Keratinocyte (primary cell): Measurements from ENCODE around the gene SLC8A3. TPM values are rescaled to one million over a fixed set of nuclear protein-coding genes. Genes with fewer than 3 reads are reported as not detected.

Source experiments
- DNase-seq: peaks from one replicate; pipeline ENCODE4 v3.0.0-alpha.2; 2011; ENCODE audit warnings: low read depth, missing footprints, low spot score
- FAIRE-seq: peaks from 2 replicates; lab custom pipeline; 2011; peaks lifted over from hg19 to GRCh38; lab: Jason Lieb, UNC
- H2AFZ ChIP-seq: 2 replicates; pipeline ENCODE4 v1.6.0; 2012; ENCODE audit warnings: low read length, control low read depth, inconsistent platforms; ENCODE audit not compliant: control insufficient read depth
- H3K27ac ChIP-seq: 2 replicates; pipeline ENCODE4 v1.5.1; 2011; ENCODE audit warnings: low read length; ENCODE audit not compliant: control insufficient read depth, insufficient read depth
- H3K27me3 ChIP-seq: 3 replicates; pipeline ENCODE4 v1.6.0; 2011; ENCODE audit warnings: low read length; ENCODE audit not compliant: control insufficient read depth, insufficient read depth; ENCODE audit errors: extremely low read depth
- H3K36me3 ChIP-seq, 2 experiments: 2 replicates in 1 of 2; 3 replicates in 1 of 2; pipeline ENCODE4 v1.5.1; 2011; ENCODE audit warnings: low read length in 2 of 2, mild to moderate bottlenecking in 1 of 2; ENCODE audit not compliant: control insufficient read depth in 2 of 2, insufficient read depth in 2 of 2; ENCODE audit errors: extremely low read depth in 1 of 2
- H3K4me1 ChIP-seq: 3 replicates; pipeline ENCODE4 v1.5.1; 2011; ENCODE audit warnings: low read length; ENCODE audit not compliant: control insufficient read depth, insufficient read depth; ENCODE audit errors: extremely low read depth
- H3K4me2 ChIP-seq: 3 replicates; pipeline ENCODE4 v1.6.0; 2011; ENCODE audit warnings: low read depth, low read length; ENCODE audit not compliant: control insufficient read depth, insufficient read depth; ENCODE audit errors: extremely low read depth
- H3K4me3 ChIP-seq, 3 experiments: fragments of 200-600 bp in 1 of 3; sonication (generic) in 1 of 3; 2 replicates in 2 of 3; 3 replicates in 1 of 3; pipeline ENCODE4 v1.5.1; 2011 to 2016; ENCODE audit warnings: low read length in 3 of 3, mild to moderate bottlenecking in 3 of 3, control low read depth in 2 of 3, inconsistent platforms in 1 of 3, low read depth in 1 of 3, mixed read lengths in 1 of 3, mixed run types in 1 of 3, moderate library complexity in 1 of 3; ENCODE audit not compliant: control insufficient read depth in 2 of 3, insufficient read depth in 2 of 3; ENCODE audit errors: extremely low read depth in 1 of 3
- H3K79me2 ChIP-seq: 2 replicates; pipeline ENCODE4 v1.6.0; 2012; ENCODE audit warnings: low read length; ENCODE audit not compliant: control insufficient read depth, insufficient read depth
- H3K9ac ChIP-seq: 3 replicates; pipeline ENCODE4 v1.6.0; 2011; ENCODE audit warnings: low read length; ENCODE audit not compliant: control insufficient read depth, insufficient read depth; ENCODE audit errors: extremely low read depth
- H3K9me1 ChIP-seq: 3 replicates; pipeline ENCODE4 v1.6.0; 2011; ENCODE audit warnings: low read length; ENCODE audit not compliant: control insufficient read depth, insufficient read depth; ENCODE audit errors: extremely low read depth
- H3K9me3 ChIP-seq: 2 replicates; pipeline ENCODE4 v1.5.1; 2012; ENCODE audit warnings: low read depth, low read length; ENCODE audit not compliant: control insufficient read depth
- H4K20me1 ChIP-seq: 3 replicates; pipeline ENCODE4 v1.6.0; 2011; ENCODE audit warnings: low read length; ENCODE audit not compliant: control insufficient read depth, insufficient read depth; ENCODE audit errors: extremely low read depth
- CTCF ChIP-seq, 3 experiments: IDR thresholded peaks in 1 of 3; conservative IDR thresholded peaks in 1 of 3; optimal IDR thresholded peaks in 1 of 3; 2 replicates in 2 of 3; 3 replicates in 1 of 3; pipeline versions ENCODE3 to v1.5.1; 2011; ENCODE audit warnings: low read length in 3 of 3, mild to moderate bottlenecking in 3 of 3, moderate library complexity in 2 of 3, control low read depth in 1 of 3, inconsistent platforms in 1 of 3; ENCODE audit not compliant: insufficient read depth in 2 of 3; ENCODE audit errors: extremely low read depth in 1 of 3
- EZH2 ChIP-seq: IDR thresholded peaks from one replicate; pipeline ENCODE4 v1.6.1; 2012; ENCODE audit warnings: inconsistent platforms, mild to moderate bottlenecking, low read length, moderate library complexity
- dilution Hi-C: fragments of 300-500 bp; cut with MboI; formaldehyde crosslinking; loops from one replicate; pipeline ENCODE4 v1.7.0; 2020; ENCODE audit warnings: low sequenced_read_pairs; ENCODE audit not compliant: extremely low pct_ligation_motif_present
- polyA plus RNA-seq, 5 experiments: library from polyadenylated mRNA; depleted of rRNA in 3 of 5; stranded (reverse) in 3 of 5; stranded (forward) in 1 of 5; unstranded in 1 of 5; fragments of >200 nt; gene quantifications; 1 replicate in 1 of 5; 2 replicates in 3 of 5; 3 replicates in 1 of 5; pipeline versions ENCODE4 v1.2.1 to v1.2.3, GENCODE V29; 2011 to 2012; ENCODE audit warnings: missing spikeins in 2 of 5, low read depth in 1 of 5, low replicate concordance in 1 of 5

The SLC8A3 gene
- polyA plus RNA-seq, 1 donor (not counting 4 experiments of a cell fraction or from before 2014, with no cell fraction given): not detected

GRCh38 chr14:70201994-70202393 is 13.2 kb upstream of the SLC8A3 start:
- Histone ChIP-seq H3K79me2 (no peaks in the 10 kb centered on the region), H3K27ac (no peak overlapping the region), H3K9me1 (no peaks in the 10 kb centered on the region), H3K4me1 (no peaks in the 10 kb centered on the region), H3K4me3 (no peak overlapping the region), H4K20me1 (no peaks in the 10 kb centered on the region), H3K36me3 (no peaks in the 10 kb centered on the region), H3K9me3 (no peaks in the 10 kb centered on the region), H2AFZ (no peak overlapping the region), H3K27me3 (peaks cover 15% of the 10 kb centered on the region), H3K9ac (no peak overlapping the region), H3K4me2 (no peak overlapping the region)
- dilution Hi-C loops: no loop called here
- TF ChIP-seq CTCF (optimal IDR thresholded peaks at IDR 0.05 in 1 of 3, IDR thresholded peaks at IDR 0.05 in 1 of 3, conservative IDR thresholded peaks at IDR 0.05 in 1 of 3; ENCODE audit: extremely low read depth in 1 of 3, insufficient read depth in 2 of 3, low read length in 3 of 3) (no peak), EZH2 (no peak)
- FAIRE-seq (no peak), DNase-seq (no peak)

- no peak for FAIRE-seq
- TF ChIP-seq EZH2 (no peak), CTCF (optimal IDR thresholded peaks at IDR 0.05 in 1 of 3, IDR thresholded peaks at IDR 0.05 in 1 of 3, conservative IDR thresholded peaks at IDR 0.05 in 1 of 3; ENCODE audit: extremely low read depth in 1 of 3, insufficient read depth in 2 of 3, low read length in 3 of 3) (no peak)
These were observed 4.6 kb upstream of the SLC8A3 start for GRCh38 chr14:70193396-70193795.

More at GRCh38 chr14:70193396-70193795, 4.6 kb upstream of the SLC8A3 start:
- Histone ChIP-seq H4K20me1 (no peaks in the 10 kb centered on the region), H3K9me1 (no peaks in the 10 kb centered on the region), H3K4me3 (no peak overlapping the region), H3K4me1 (peaks cover 4% of the 10 kb centered on the region), H3K4me2 (no peak overlapping the region), H2AFZ (no peak overlapping the region), H3K79me2 (no peaks in the 10 kb centered on the region), H3K9me3 (no peaks in the 10 kb centered on the region), H3K27me3 (peaks cover 21% of the 10 kb centered on the region), H3K27ac (no peak overlapping the region), H3K36me3 (no peaks in the 10 kb centered on the region), H3K9ac (no peak overlapping the region)
- no peak for DNase-seq
- dilution Hi-C loops: no loop called here
